SK-N-MC (cell line): ENCODE results near the gene GRID2.

ENCODE experiments used
- EZH2 ChIP-seq: fragments of 200-600 bp; sonication (generic); IDR thresholded peaks from one replicate; pipeline ENCODE4 v1.6.1; 2017; ENCODE audit warnings: antibody characterized with exemption
- FOXP2 ChIP-seq: optimal IDR thresholded peaks from 2 replicates; pipeline ENCODE3; 2011; ENCODE audit warnings: mild to moderate bottlenecking, moderate library complexity; ENCODE audit not compliant: insufficient read depth; ENCODE audit errors: extremely low read length, control extremely low read depth
- POLR2AphosphoS5 ChIP-seq: IDR thresholded peaks from 2 replicates; pipeline ENCODE4 v1.6.1; 2012; ENCODE audit warnings: mild to moderate bottlenecking, low read depth, low read length, borderline replicate concordance

GRCh38 chr4:93080316-93080715, 776.5 kb downstream of the GRID2 start:
- TF ChIP-seq EZH2 (no peak), POLR2AphosphoS5 (no peak), FOXP2 (no peak)
